Ovary (tissue), 9 donors: Measurements from ENCODE around the gene VPS8. TPM values are rescaled to one million over a fixed set of nuclear protein-coding genes. Genes with fewer than 3 reads are reported as not detected.

Source experiments
- DNase-seq, 5 donors: peaks; one replicate each; pipeline ENCODE4 v3.0.0-alpha.2; 2019 to 2020
- H3K27ac ChIP-seq, 2 donors: fragments of 200-600 bp; one replicate each; pipeline versions ENCODE4 v1.5.1 to v1.8.0; 2019 to 2022
- H3K27me3 ChIP-seq: fragments of 200-600 bp; one replicate; pipeline ENCODE4 v1.8.0; 2022
- H3K36me3 ChIP-seq: fragments of 200-600 bp; sonication (generic); one replicate; pipeline ENCODE4 v1.5.1; 2019
- H3K4me1 ChIP-seq: one replicate; pipeline ENCODE4 v1.8.1; 2013; ENCODE audit warnings: mild to moderate bottlenecking, moderate library complexity; ENCODE audit not compliant: insufficient read depth
- H3K4me3 ChIP-seq: fragments of 200-600 bp; sonication (generic); one replicate; pipeline ENCODE4 v1.5.1; 2017
- H3K9me3 ChIP-seq, 2 donors: fragments of 200-600 bp in 1 of 2; sonication (generic) in 1 of 2; one replicate each; pipeline versions ENCODE4 v1.5.1 to v1.8.1; 2013 to 2019; ENCODE audit warnings: mild to moderate bottlenecking in 1 of 2, moderate library complexity in 1 of 2
- CTCF ChIP-seq, 3 donors: fragments of 450-650 bp in 2 of 3; fragments of 200-600 bp in 1 of 3; IDR thresholded peaks; one replicate each; pipeline versions ENCODE4 v1.5.1 to v1.8.0; 2016 to 2022; ENCODE audit warnings: antibody characterized with exemption in 3 of 3, mild to moderate bottlenecking in 1 of 3
- EP300 ChIP-seq: sonication (generic); formaldehyde crosslinking; IDR thresholded peaks from one replicate; pipeline ENCODE4 v1.6.1; 2017; ENCODE audit warnings: antibody characterized with exemption
- POLR2A ChIP-seq: fragments of 450-650 bp; IDR thresholded peaks from one replicate; pipeline ENCODE4 v1.6.1; 2017; ENCODE audit warnings: antibody characterized with exemption, mild to moderate bottlenecking, moderate library complexity
- WGBS, 3 donors: extraction: QIAGEN DNeasy Blood & Tissue Kit in 1 of 3; methylation state at CpG; one replicate each; pipeline versions ENCODE4 v1.1.5 to v1.1.7; 2013 to 2017; 5-methylcytosine and 5-hydroxymethylcytosine counted together
- intact Hi-C, 4 donors: fragments of 100-400 bp; cut with DNase I; formaldehyde crosslinking; loops; one replicate each; pipeline versions ENCODE4 v1.11.0 to v1.15.1; 2022 to 2023
- polyA plus RNA-seq, 2 donors: library from polyadenylated mRNA; stranded (reverse); fragments of 200-250 nt in 1 of 2; fragments of 350-450 nt in 1 of 2; fragmentation: Illumina TruSeq in 1 of 2; extraction: RNeasy Lipid Tissue Mini Kit (QIAGEN cat#74804) in 1 of 2; gene quantifications; one replicate each; pipeline ENCODE4 v1.2.3, GENCODE V29; 2013 to 2014
- total RNA-seq, 7 donors: library from RNA; depleted of rRNA in 2 of 7; stranded (reverse); fragments of >200 nt in 2 of 7; fragmentation: NEBNext Ultra II Directional in 3 of 7; extraction: Animal tissue kit (Norgen Biotek cat#: 25700) in 3 of 7; gene quantifications; one replicate each; pipeline versions ENCODE4 v1.1.0 to v1.2.4, GENCODE V29; 2016 to 2023
- donor health status: DM: no; HTN: no; CAD: no; lungs with moderate emphysema.
- donor health status: DM: no; HTN: no; CAD: no.
- donor health status: Bipolar disorder and iron deficiency.
- donor health status: DM: yes; HTN: yes; CAD: no.
- donor health status: DM: no; HTN: no; CAD: no.
- donor health status: DM: yes; HTN: yes; CAD: no.

Gene VPS8
- total and polyA plus RNA-seq, 9 donors = 15.0 to 58.8 (median 42.7) TPM

- TF ChIP-seq CTCF (IDR thresholded peaks at IDR 0.05) (no peak), EP300 (no peak), POLR2A (no peak)
- no peaks in the 10 kb centered on the region for H3K9me3 ChIP-seq
These were observed 15.4 kb upstream of the VPS8 start for GRCh38 chr3:184796551-184796950.

GRCh38 chr3:184796954-184797353 is 15.0 kb upstream of the VPS8 start:
- no peaks in the 10 kb centered on the region for H3K36me3 ChIP-seq
- DNase-seq = no peak
- H3K4me1 ChIP-seq = peaks cover 1% of the 10 kb centered on the region
- intact Hi-C loops = no loop called here
- H3K27me3 ChIP-seq = no peaks in the 10 kb centered on the region
- TF ChIP-seq EP300 (no peak), CTCF (IDR thresholded peaks at IDR 0.05) (no peak), POLR2A (no peak)
- WGBS, 3 donors = 85 to 88% (median 87%) methylated on average over 3 of the region's 3 CpGs
- no peaks in the 10 kb centered on the region for H3K9me3 ChIP-seq
- H3K27ac ChIP-seq = no peak overlapping the region
- H3K4me3 ChIP-seq = no peak overlapping the region

More at GRCh38 chr3:184796551-184796950, 15.4 kb upstream of the VPS8 start:
- Histone ChIP-seq H3K4me3 (no peak overlapping the region), H3K27ac (no peak overlapping the region), H3K4me1 (peaks cover 1% of the 10 kb centered on the region), H3K27me3 (no peaks in the 10 kb centered on the region), H3K36me3 (no peaks in the 10 kb centered on the region)
- no peak for DNase-seq
- 67 to 76% (median 67%) methylated on average over 8 of the region's 8 CpGs for WGBS, 3 donors
- intact Hi-C loops = no loop called here

GRCh38 chr3:184798120-184798519 is 13.8 kb upstream of the VPS8 start:
- no peak overlapping the region for H3K4me3 ChIP-seq
- no peaks in the 10 kb centered on the region for H3K36me3 ChIP-seq
- no peak for DNase-seq
- TF ChIP-seq EP300 = no peak
- TF ChIP-seq CTCF (IDR thresholded peaks at IDR 0.05) = no peak
- TF ChIP-seq POLR2A = no peak
- H3K27me3 ChIP-seq = no peaks in the 10 kb centered on the region
- intact Hi-C loops = no loop called here
- H3K9me3 ChIP-seq = no peaks in the 10 kb centered on the region
- WGBS, 3 donors = 54 to 66% (median 63%) methylated on average over 3 of the region's 3 CpGs
- H3K27ac ChIP-seq = no peak overlapping the region
- H3K4me1 ChIP-seq = peaks cover 1% of the 10 kb centered on the region

- H3K27ac ChIP-seq = no peak overlapping the region
- intact Hi-C loops = no loop called here
- no peaks in the 10 kb centered on the region for H3K27me3 ChIP-seq
- 92 to 93% (median 92%) methylated on average over 6 of the region's 6 CpGs for WGBS, 3 donors
- no peak overlapping the region for H3K4me3 ChIP-seq
- H3K9me3 ChIP-seq = no peaks in the 10 kb centered on the region
- TF ChIP-seq EP300 (no peak), CTCF (IDR thresholded peaks at IDR 0.05) (no peak), POLR2A (no peak)
- no peak for DNase-seq
- no peaks in the 10 kb centered on the region for H3K36me3 ChIP-seq
- H3K4me1 ChIP-seq = peaks cover 1% of the 10 kb centered on the region
These were observed 11.5 kb upstream of the VPS8 start for GRCh38 chr3:184800349-184800930.
